Coronary artery (tissue), 2 donors: Measurements from ENCODE around the gene OPN3.
A peak's percentile ranks its signal among the peaks of the same experiment; 100 is the strongest.

Source experiments
- DNase-seq: peaks from one replicate; pipeline ENCODE4 v3.0.0-alpha.2; 2017; ENCODE audit warnings: low spot score
- H3K27ac ChIP-seq, 2 donors: fragments of 200-600 bp; sonication (generic); one replicate each; pipeline ENCODE4 v1.5.1; 2016 to 2019
- H3K4me3 ChIP-seq: fragments of 200-600 bp; sonication (generic); 2 replicates; pipeline ENCODE4 v1.5.1; 2016; ENCODE audit warnings: mild to moderate bottlenecking, moderate library complexity
- TF ChIP-seq, protein P1 (sequence below): fragments of 200-600 bp; sonication (generic); IDR thresholded peaks from one replicate; pipeline ENCODE4 v1.5.1; 2019; ENCODE audit warnings: antibody characterized with exemption

OPN3 gene

DNA sequence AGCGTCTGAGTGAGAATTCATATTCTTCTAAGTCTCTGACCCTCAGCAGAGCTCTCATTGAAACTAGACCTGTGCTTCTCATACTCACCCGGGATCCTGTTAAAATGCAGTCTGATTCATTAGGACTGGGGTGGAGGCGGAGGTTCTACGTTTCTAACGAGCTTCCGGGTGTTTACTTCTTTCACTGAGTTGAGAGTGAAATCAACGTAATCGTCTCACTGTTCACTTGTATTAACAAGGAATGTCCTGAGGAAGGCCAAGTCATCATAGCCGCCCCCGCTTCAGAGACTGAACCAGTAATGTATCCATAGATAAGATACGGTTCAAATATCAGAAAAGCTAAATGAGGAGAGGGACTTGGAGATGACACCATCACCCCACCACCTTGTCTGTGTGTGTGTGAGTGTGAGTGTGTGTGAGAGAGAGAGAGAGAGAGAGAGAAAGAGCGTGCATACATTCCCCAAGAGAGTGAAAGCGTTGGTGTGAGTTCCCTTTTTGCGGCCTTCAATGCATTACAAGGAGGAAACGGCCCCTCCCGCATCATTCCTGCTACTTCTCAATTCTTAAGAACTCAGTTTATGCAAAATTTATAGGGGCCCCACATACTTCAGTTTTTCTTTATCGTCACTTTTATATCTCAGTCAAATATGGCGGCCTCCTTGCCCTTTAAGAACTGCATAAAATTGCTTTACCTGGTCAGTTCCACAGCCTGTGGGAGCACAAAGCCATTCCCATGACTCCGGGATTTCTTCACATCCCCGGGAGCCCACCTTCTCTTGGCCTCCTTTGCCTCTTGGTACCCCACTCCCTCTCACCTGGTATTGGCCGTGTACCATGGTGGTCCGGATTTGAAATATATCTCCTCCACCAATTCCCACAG lies 88.2 kb downstream of the OPN3 start:
- TF ChIP-seq, protein P1, sequence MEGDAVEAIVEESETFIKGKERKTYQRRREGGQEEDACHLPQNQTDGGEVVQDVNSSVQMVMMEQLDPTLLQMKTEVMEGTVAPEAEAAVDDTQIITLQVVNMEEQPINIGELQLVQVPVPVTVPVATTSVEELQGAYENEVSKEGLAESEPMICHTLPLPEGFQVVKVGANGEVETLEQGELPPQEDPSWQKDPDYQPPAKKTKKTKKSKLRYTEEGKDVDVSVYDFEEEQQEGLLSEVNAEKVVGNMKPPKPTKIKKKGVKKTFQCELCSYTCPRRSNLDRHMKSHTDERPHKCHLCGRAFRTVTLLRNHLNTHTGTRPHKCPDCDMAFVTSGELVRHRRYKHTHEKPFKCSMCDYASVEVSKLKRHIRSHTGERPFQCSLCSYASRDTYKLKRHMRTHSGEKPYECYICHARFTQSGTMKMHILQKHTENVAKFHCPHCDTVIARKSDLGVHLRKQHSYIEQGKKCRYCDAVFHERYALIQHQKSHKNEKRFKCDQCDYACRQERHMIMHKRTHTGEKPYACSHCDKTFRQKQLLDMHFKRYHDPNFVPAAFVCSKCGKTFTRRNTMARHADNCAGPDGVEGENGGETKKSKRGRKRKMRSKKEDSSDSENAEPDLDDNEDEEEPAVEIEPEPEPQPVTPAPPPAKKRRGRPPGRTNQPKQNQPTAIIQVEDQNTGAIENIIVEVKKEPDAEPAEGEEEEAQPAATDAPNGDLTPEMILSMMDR = no peak
- no peak for DNase-seq
- Histone ChIP-seq H3K4me3 (peak overlapping the region; percentile 48), H3K27ac (peak overlapping the region in 1 of 2 donors; percentile 56)

DNA sequence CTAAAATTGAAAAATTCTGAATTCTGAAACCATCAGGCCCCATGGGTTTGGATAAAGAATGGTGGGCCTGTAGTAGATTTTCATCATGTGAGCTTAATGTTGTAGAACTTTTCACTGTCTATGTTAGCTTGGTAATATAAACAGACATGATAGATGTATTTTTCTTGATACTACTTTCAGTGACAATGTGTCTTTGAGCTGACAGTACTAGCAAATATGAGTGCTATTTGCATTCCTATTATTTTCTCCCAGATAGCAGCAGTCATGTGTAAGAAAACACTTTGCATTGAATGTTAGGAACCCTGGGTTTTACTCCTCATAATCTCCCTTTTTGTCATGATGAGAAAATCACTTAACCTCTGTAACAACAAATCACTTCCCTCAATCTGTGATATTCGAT lies 89.9 kb downstream of the OPN3 start:
- no peak for DNase-seq
- no peak overlapping the region for H3K27ac ChIP-seq
- TF ChIP-seq, protein P1 = no peak
- no peak overlapping the region for H3K4me3 ChIP-seq

DNA sequence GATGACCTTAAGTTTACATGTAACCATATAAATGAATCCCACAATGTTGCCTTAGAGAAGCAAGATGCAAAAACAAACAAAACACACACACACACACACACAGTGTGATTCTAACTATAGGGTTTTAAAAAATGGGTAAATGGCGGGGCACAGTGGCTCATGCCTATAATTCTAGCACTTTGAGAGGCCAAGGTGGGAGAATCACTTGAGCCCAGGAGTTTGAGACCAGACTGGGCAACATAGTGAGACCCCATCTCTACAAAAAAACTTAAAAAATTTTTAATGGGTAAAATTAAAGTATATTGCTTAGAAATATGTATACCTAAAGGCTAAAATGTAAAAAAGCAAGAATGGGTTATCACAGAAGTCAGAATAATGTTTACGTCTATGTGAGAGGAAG lies 92.2 kb downstream of the OPN3 start:
- no peak for DNase-seq
- Histone ChIP-seq H3K4me3 (no peak overlapping the region), H3K27ac (no peak overlapping the region)
- TF ChIP-seq, protein P1 = no peak
